A549 (cell line): ENCODE measurements around the gene SPNS2.

ENCODE experiments used
- FOXS1 ChIP-seq: fragments of 250-450 bp; sonication (Bioruptor Pico); IDR thresholded peaks from 2 replicates; pipeline ENCODE4 v1.5.0; 2020; ENCODE audit warnings: mild to moderate bottlenecking, moderate library complexity
- KDM1A ChIP-seq: fragments of 200-600 bp; sonication (generic); IDR thresholded peaks from 2 replicates; pipeline ENCODE4 v1.6.1; 2016; ENCODE audit warnings: low read depth, mild to moderate bottlenecking
- MYC ChIP-seq: IDR thresholded peaks from 2 replicates; pipeline ENCODE4 v1.6.1; 2012; ENCODE audit warnings: mild to moderate bottlenecking, inconsistent platforms, low read length, improper control_type of control experiment, borderline replicate concordance

GRCh38 chr17:4540687-4541327 lies 42.1 kb downstream of the SPNS2 start:
- no peak for TF ChIP-seq KDM1A
- no peak for TF ChIP-seq MYC
- no peak for TF ChIP-seq FOXS1 (CRISPR knock-in tag)
